Mucosa of descending colon (tissue), 3 donors: ENCODE results near the gene ISL1. TPM values are rescaled to one million over a fixed set of nuclear protein-coding genes. Genes with fewer than 3 reads are reported as not detected.

Experiments used
- ATAC-seq: fragments of 200-7000 bp; cut with Tn5 transposase; one replicate; pipeline ENCODE4 v1.9.1; 2020; ENCODE audit warnings: mild to moderate bottlenecking, moderate library complexity
- DNase-seq, 3 donors: peaks; one replicate each; pipeline ENCODE4 v3.0.0-alpha.2; 2020
- H3K36me3 ChIP-seq: fragments of 200-600 bp; one replicate; pipeline ENCODE4 v1.8.0; 2021; ENCODE audit warnings: low read depth, mild to moderate bottlenecking
- H3K4me1 ChIP-seq: fragments of 200-600 bp; one replicate; pipeline ENCODE4 v1.8.0; 2021; ENCODE audit warnings: low read depth, mild to moderate bottlenecking
- H3K4me3 ChIP-seq: fragments of 200-600 bp; one replicate; pipeline ENCODE4 v1.8.0; 2021; ENCODE audit warnings: mild to moderate bottlenecking
- H3K9me3 ChIP-seq: fragments of 200-600 bp; one replicate; pipeline ENCODE4 v1.8.0; 2021; ENCODE audit warnings: mild to moderate bottlenecking
- intact Hi-C, 2 donors: fragments of 100-400 bp; cut with DNase I in 1 of 2; cut with micrococcal nuclease in 1 of 2; formaldehyde crosslinking; loops; one replicate each; pipeline versions ENCODE4 v1.11.0 to v1.11.1; 2022; cut with DNase I, micrococcal nuclease
- total RNA-seq, 3 donors: library from RNA; stranded (reverse); fragmentation: NEBNext Ultra II Directional in 2 of 3; extraction: Animal tissue kit (Norgen Biotek cat#: 25700) in 2 of 3; gene quantifications; one replicate each; pipeline versions ENCODE4 v1.2.1 to v1.2.4, GENCODE V29; 2021 to 2023
- TF ChIP-seq, protein P1 (sequence below): fragments of 200-600 bp; IDR thresholded peaks from one replicate; pipeline ENCODE4 v1.8.0; 2022; ENCODE audit warnings: antibody characterized with exemption, mild to moderate bottlenecking
- donor health status: DM: no; HTN: no; CAD: no; lungs with moderate emphysema.
- donor health status: DM: no; HTN: no; CAD: no.
- donor health status: DM: no; HTN: yes; CAD: no.

Gene ISL1
- total RNA-seq, 3 donors from 2014 or later: 0.54 to 1.4 (median 0.77) TPM

- no peaks in the 10 kb centered on the region for H3K36me3 ChIP-seq
- intact Hi-C loops: no loop called here
- DNase-seq (no peak), ATAC-seq (no peak)
- no peaks in the 10 kb centered on the region for H3K9me3 ChIP-seq
- TF ChIP-seq, protein P1, sequence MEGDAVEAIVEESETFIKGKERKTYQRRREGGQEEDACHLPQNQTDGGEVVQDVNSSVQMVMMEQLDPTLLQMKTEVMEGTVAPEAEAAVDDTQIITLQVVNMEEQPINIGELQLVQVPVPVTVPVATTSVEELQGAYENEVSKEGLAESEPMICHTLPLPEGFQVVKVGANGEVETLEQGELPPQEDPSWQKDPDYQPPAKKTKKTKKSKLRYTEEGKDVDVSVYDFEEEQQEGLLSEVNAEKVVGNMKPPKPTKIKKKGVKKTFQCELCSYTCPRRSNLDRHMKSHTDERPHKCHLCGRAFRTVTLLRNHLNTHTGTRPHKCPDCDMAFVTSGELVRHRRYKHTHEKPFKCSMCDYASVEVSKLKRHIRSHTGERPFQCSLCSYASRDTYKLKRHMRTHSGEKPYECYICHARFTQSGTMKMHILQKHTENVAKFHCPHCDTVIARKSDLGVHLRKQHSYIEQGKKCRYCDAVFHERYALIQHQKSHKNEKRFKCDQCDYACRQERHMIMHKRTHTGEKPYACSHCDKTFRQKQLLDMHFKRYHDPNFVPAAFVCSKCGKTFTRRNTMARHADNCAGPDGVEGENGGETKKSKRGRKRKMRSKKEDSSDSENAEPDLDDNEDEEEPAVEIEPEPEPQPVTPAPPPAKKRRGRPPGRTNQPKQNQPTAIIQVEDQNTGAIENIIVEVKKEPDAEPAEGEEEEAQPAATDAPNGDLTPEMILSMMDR: no peak
- H3K4me1 ChIP-seq: no peaks in the 10 kb centered on the region
- no peak overlapping the region for H3K4me3 ChIP-seq
These were observed 49.9 kb downstream of the ISL1 start for GRCh38 chr5:51433052-51433710.

- intact Hi-C loops: no loop called here
- no peaks in the 10 kb centered on the region for H3K9me3 ChIP-seq
These were observed 56.0 kb downstream of the ISL1 start for GRCh38 chr5:51439232-51439631.

More at GRCh38 chr5:51439232-51439631, 56.0 kb downstream of the ISL1 start:
- no peaks in the 10 kb centered on the region for H3K4me1 ChIP-seq
- TF ChIP-seq, protein P1: no peak
- no peaks in the 10 kb centered on the region for H3K36me3 ChIP-seq
- DNase-seq: no peak
- no peak for ATAC-seq
- no peak overlapping the region for H3K4me3 ChIP-seq
